Measurements from ENCODE around the gene NPC2. TPM values are rescaled to one million over a fixed set of nuclear protein-coding genes. Genes with fewer than 3 reads are reported as not detected.

The NPC2 gene
- total RNA-seq, 1 experiment from 2014 or later, result 137 TPM

GRCh38 chr14:74490486-74490885 lies 2.6 kb downstream of the NPC2 start:
- H3K27ac ChIP-seq (ENCODE audit: insufficient read length, low read depth, low read length), result no peak overlapping the region
- TF ChIP-seq CTCF (conservative IDR thresholded peaks at IDR 0.05), result no peak
- H4K20me1 ChIP-seq (ENCODE audit: control insufficient read depth, insufficient read depth, insufficient read length), result no peaks in the 10 kb centered on the region
- H3K27me3 ChIP-seq (ENCODE audit: insufficient read depth, low read length), result no peaks in the 10 kb centered on the region
- no peak overlapping the region for H4K8ac ChIP-seq (replicated peaks; ENCODE audit: insufficient read length, low read depth, low read length)
- H3K23me2 ChIP-seq (ENCODE audit: insufficient read length, low read depth, low read length, poor library complexity, severe bottlenecking), result peaks cover 17% of the 10 kb centered on the region
- no peak overlapping the region for H2BK20ac ChIP-seq (ENCODE audit: low read depth, low read length, poor library complexity, severe bottlenecking)
- Mint-ChIP-seq H3K27ac (no peak overlapping the region), H3K27me3 (ENCODE audit: low read depth) (no peaks in the 10 kb centered on the region), H3K9me3 (no peaks in the 10 kb centered on the region), H3K4me3 (no peak overlapping the region), H3K36me3 (ENCODE audit: insufficient read depth in 1 of 3, low read depth in 3 of 3) (peaks cover 6 to 11% (median 10%) of the 10 kb centered on the region in 3 experiments; a peak in 6 of 7 replicates), H3K4me1 (peaks cover 26 to 30% of the 10 kb centered on the region in 2 experiments)
- H3K9ac ChIP-seq (ENCODE audit: extremely low read depth, insufficient read length, low read length), result no peak overlapping the region
- no CpG with 5 or more reads among the region's 1 CpG for WGBS (ENCODE audit: extremely low coverage, insufficient read length, low lambda C conversion rate)
- H3T11ph ChIP-seq (ENCODE audit: low read length), result no peak overlapping the region
- H3K56ac ChIP-seq (ENCODE audit: insufficient read length, low read depth, low read length), result no peak overlapping the region
- no peak overlapping the region for H3K18ac ChIP-seq (ENCODE audit: insufficient read length, low read depth, low read length)
- no peak overlapping the region for H4K91ac ChIP-seq (ENCODE audit: insufficient read length, low read depth, low read length)
- H3K4me1 ChIP-seq (ENCODE audit: insufficient read depth, low read length), result peaks cover 2% of the 10 kb centered on the region; the same call in 1 of the 2 replicates
- no peak overlapping the region for H3K14ac ChIP-seq (ENCODE audit: insufficient read depth, low read length)
- no peak overlapping the region for H3K4me2 ChIP-seq (ENCODE audit: insufficient read depth, insufficient read length, low read length)
- H3K4ac ChIP-seq (ENCODE audit: low read depth, low read length), result no peak overlapping the region
- H3K79me2 ChIP-seq (ENCODE audit: insufficient read depth, low read length), result peaks cover 2% of the 10 kb centered on the region; the same call in 1 of the 2 replicates
- no peak for DNase-seq
- no peak overlapping the region for H2BK15ac ChIP-seq (ENCODE audit: low read depth, low read length)
- H4K5ac ChIP-seq (ENCODE audit: insufficient read length, low read depth, low read length), result no peak overlapping the region
- no peak overlapping the region for H2BK5ac ChIP-seq (ENCODE audit: insufficient read length, low read length)
- H3K23ac ChIP-seq (ENCODE audit: insufficient read length, low read depth, low read length), result no peak overlapping the region
- no peaks in the 10 kb centered on the region for H3K79me1 ChIP-seq (ENCODE audit: insufficient read depth, low read depth, low read length, poor library complexity, severe bottlenecking)
- no peaks in the 10 kb centered on the region for H3K9me3 ChIP-seq (ENCODE audit: control insufficient read depth, low read depth, low read length)
- no peak overlapping the region for H2BK12ac ChIP-seq (ENCODE audit: insufficient read length, low read depth, low read length)
- H2BK120ac ChIP-seq (ENCODE audit: low read depth, low read length, poor library complexity, severe bottlenecking), result no peak overlapping the region
- H2AK5ac ChIP-seq (ENCODE audit: insufficient read length, low read length), result no peak overlapping the region
- H2AFZ ChIP-seq (ENCODE audit: low read length), result no peak overlapping the region
